Neuron (in vitro differentiated cells): ENCODE measurements around the gene NUDT7.

ENCODE experiments used
- H2AFZ ChIP-seq: one replicate; pipeline ENCODE4 v1.6.1; 2013; ENCODE audit warnings: low read depth, mild to moderate bottlenecking, inconsistent platforms, low read length, moderate library complexity
- H3K27me3 ChIP-seq: one replicate; pipeline ENCODE4 v1.6.1; 2013; ENCODE audit warnings: low read length; ENCODE audit not compliant: insufficient read depth
- H3K36me3 ChIP-seq: one replicate; pipeline ENCODE4 v1.6.1; 2013; ENCODE audit warnings: low read length; ENCODE audit not compliant: insufficient read depth
- H3K4me1 ChIP-seq: one replicate; pipeline ENCODE4 v1.6.1; 2013; ENCODE audit warnings: low read length; ENCODE audit not compliant: insufficient read depth
- H3K4me3 ChIP-seq: 2 replicates; pipeline ENCODE4 v1.5.1; 2013; ENCODE audit warnings: mild to moderate bottlenecking, low read length, moderate library complexity
- H3K9me3 ChIP-seq: one replicate; pipeline ENCODE4 v1.6.1; 2013; ENCODE audit warnings: low read length

The NUDT7 gene

GRCh38 chr16:77722309-77723107 is at the start of gene NUDT7:
Gene NUDT7 (plus strand): TSS chr16:77722514. CDS start chr16:77722583, 69 bp downstream.
- peaks cover 7% of the 10 kb centered on the region for H3K4me1 ChIP-seq
- H3K9me3 ChIP-seq, result peaks cover 4% of the 10 kb centered on the region
- H3K4me3 ChIP-seq, result peak within 1 kb of the TSS; percentile 88
- peak within 1 kb of the TSS; percentile 98 for H2AFZ ChIP-seq
- H3K27me3 ChIP-seq, result no peaks in the 10 kb centered on the region
- peaks cover 2% of the 10 kb centered on the region for H3K36me3 ChIP-seq

- Histone ChIP-seq H3K9me3 (no peaks in the 10 kb centered on the region), H2AFZ (no peak overlapping the region), H3K4me3 (no peak overlapping the region), H3K4me1 (no peaks in the 10 kb centered on the region), H3K27me3 (no peaks in the 10 kb centered on the region), H3K36me3 (no peaks in the 10 kb centered on the region)
These were observed 47.4 kb upstream of the NUDT7 start for GRCh38 chr16:77674888-77675287.

- no peaks in the 10 kb centered on the region for H3K27me3 ChIP-seq
- H3K4me3 ChIP-seq, result no peak overlapping the region
These were observed 46.6 kb upstream of the NUDT7 start for GRCh38 chr16:77675464-77676324.

GRCh38 chr16:77677129-77677528 is 45.2 kb upstream of the NUDT7 start:
- Histone ChIP-seq H3K9me3 (no peaks in the 10 kb centered on the region), H3K36me3 (no peaks in the 10 kb centered on the region), H3K4me1 (no peaks in the 10 kb centered on the region), H2AFZ (no peak overlapping the region), H3K27me3 (no peaks in the 10 kb centered on the region), H3K4me3 (no peak overlapping the region)

More at GRCh38 chr16:77675464-77676324, 46.6 kb upstream of the NUDT7 start:
- H3K36me3 ChIP-seq, result no peaks in the 10 kb centered on the region
- no peaks in the 10 kb centered on the region for H3K9me3 ChIP-seq
- H3K4me1 ChIP-seq, result no peaks in the 10 kb centered on the region
- H2AFZ ChIP-seq, result no peak overlapping the region

GRCh38 chr16:77679391-77679790 is 42.9 kb upstream of the NUDT7 start:
- Histone ChIP-seq H3K4me3 (no peak overlapping the region), H3K27me3 (no peaks in the 10 kb centered on the region), H3K36me3 (no peaks in the 10 kb centered on the region), H3K9me3 (no peaks in the 10 kb centered on the region), H2AFZ (no peak overlapping the region), H3K4me1 (peaks cover 12% of the 10 kb centered on the region)

GRCh38 chr16:77679901-77680300 is 42.4 kb upstream of the NUDT7 start:
- H3K4me3 ChIP-seq, result no peak overlapping the region
- H3K4me1 ChIP-seq, result peaks cover 17% of the 10 kb centered on the region
- H3K27me3 ChIP-seq, result no peaks in the 10 kb centered on the region
- no peak overlapping the region for H2AFZ ChIP-seq
- H3K9me3 ChIP-seq, result no peaks in the 10 kb centered on the region
- no peaks in the 10 kb centered on the region for H3K36me3 ChIP-seq

GRCh38 chr16:77680496-77680895 is 41.8 kb upstream of the NUDT7 start:
- no peak overlapping the region for H3K4me3 ChIP-seq
- no peaks in the 10 kb centered on the region for H3K27me3 ChIP-seq
- peaks cover 17% of the 10 kb centered on the region for H3K4me1 ChIP-seq
- no peaks in the 10 kb centered on the region for H3K36me3 ChIP-seq
- H2AFZ ChIP-seq, result no peak overlapping the region
- H3K9me3 ChIP-seq, result no peaks in the 10 kb centered on the region

GRCh38 chr16:77682586-77682985 is 39.7 kb upstream of the NUDT7 start:
- no peaks in the 10 kb centered on the region for H3K9me3 ChIP-seq
- H3K27me3 ChIP-seq, result no peaks in the 10 kb centered on the region
- peaks cover 17% of the 10 kb centered on the region for H3K4me1 ChIP-seq
- H2AFZ ChIP-seq, result no peak overlapping the region
- H3K36me3 ChIP-seq, result no peaks in the 10 kb centered on the region
- H3K4me3 ChIP-seq, result no peak overlapping the region

- Histone ChIP-seq H3K36me3 (no peaks in the 10 kb centered on the region), H3K27me3 (no peaks in the 10 kb centered on the region), H2AFZ (peak overlapping the region; percentile 21), H3K4me3 (no peak overlapping the region), H3K4me1 (peaks cover 17% of the 10 kb centered on the region), H3K9me3 (no peaks in the 10 kb centered on the region)
These were observed 38.7 kb upstream of the NUDT7 start for GRCh38 chr16:77683397-77684180.

- peak overlapping the region; percentile 21 for H2AFZ ChIP-seq
- H3K36me3 ChIP-seq, result no peaks in the 10 kb centered on the region
- H3K4me3 ChIP-seq, result no peak overlapping the region
- H3K9me3 ChIP-seq, result no peaks in the 10 kb centered on the region
- no peaks in the 10 kb centered on the region for H3K27me3 ChIP-seq
- H3K4me1 ChIP-seq, result peaks cover 17% of the 10 kb centered on the region
These were observed 38.2 kb upstream of the NUDT7 start for GRCh38 chr16:77684181-77684526.

- H3K36me3 ChIP-seq, result no peaks in the 10 kb centered on the region
- no peaks in the 10 kb centered on the region for H3K27me3 ChIP-seq
- H3K4me1 ChIP-seq, result peaks cover 17% of the 10 kb centered on the region
- H2AFZ ChIP-seq, result no peak overlapping the region
- no peak overlapping the region for H3K4me3 ChIP-seq
- H3K9me3 ChIP-seq, result no peaks in the 10 kb centered on the region
These were observed 35.9 kb upstream of the NUDT7 start for GRCh38 chr16:77686385-77686784.

GRCh38 chr16:77689971-77690370 is 32.3 kb upstream of the NUDT7 start:
- no peak overlapping the region for H3K4me3 ChIP-seq
- H2AFZ ChIP-seq, result no peak overlapping the region
- no peaks in the 10 kb centered on the region for H3K4me1 ChIP-seq
- no peaks in the 10 kb centered on the region for H3K9me3 ChIP-seq
- H3K36me3 ChIP-seq, result no peaks in the 10 kb centered on the region
- H3K27me3 ChIP-seq, result no peaks in the 10 kb centered on the region

- Histone ChIP-seq H3K4me3 (no peak overlapping the region), H3K4me1 (no peaks in the 10 kb centered on the region), H3K36me3 (no peaks in the 10 kb centered on the region), H3K27me3 (no peaks in the 10 kb centered on the region), H2AFZ (no peak overlapping the region), H3K9me3 (no peaks in the 10 kb centered on the region)
These were observed 31.9 kb upstream of the NUDT7 start for GRCh38 chr16:77690416-77690815.
